SK-N-MC (cell line): ENCODE measurements around the gene PGPEP1.

Experiments used
- DNase-seq: peaks from one replicate; pipeline ENCODE4 v3.0.0-alpha.2; 2011; ENCODE audit warnings: low read depth, low spot score
- H3K27ac ChIP-seq: fragments of 200-600 bp; sonication (generic); 2 replicates; pipeline ENCODE4 v1.5.1; 2016; ENCODE audit warnings: mixed run types
- H3K36me3 ChIP-seq: fragments of 200-600 bp; sonication (generic); 2 replicates; pipeline ENCODE4 v1.6.1; 2017; ENCODE audit warnings: antibody characterized with exemption, low read length, mixed read lengths; ENCODE audit not compliant: insufficient read depth
- H3K4me3 ChIP-seq: fragments of 200-600 bp; sonication (generic); 2 replicates; pipeline ENCODE4 v1.5.1; 2016
- H3K9ac ChIP-seq: fragments of 200-600 bp; sonication (generic); 2 replicates; pipeline ENCODE4 v1.8.0; 2017; ENCODE audit warnings: mixed run types, mixed read lengths; ENCODE audit not compliant: insufficient read length
- H3K9me3 ChIP-seq: fragments of 200-600 bp; sonication (generic); 2 replicates; pipeline ENCODE4 v1.6.1; 2017; ENCODE audit warnings: low read depth, mild to moderate bottlenecking, antibody characterized with exemption, low read length, moderate library complexity, mixed read lengths
- EZH2 ChIP-seq: fragments of 200-600 bp; sonication (generic); IDR thresholded peaks from one replicate; pipeline ENCODE4 v1.6.1; 2017; ENCODE audit warnings: antibody characterized with exemption
- FOXP2 ChIP-seq: optimal IDR thresholded peaks from 2 replicates; pipeline ENCODE3; 2011; ENCODE audit warnings: mild to moderate bottlenecking, moderate library complexity; ENCODE audit not compliant: insufficient read depth; ENCODE audit errors: extremely low read length, control extremely low read depth
- POLR2AphosphoS5 ChIP-seq: IDR thresholded peaks from 2 replicates; pipeline ENCODE4 v1.6.1; 2012; ENCODE audit warnings: mild to moderate bottlenecking, low read depth, low read length, borderline replicate concordance

Gene PGPEP1

DNA sequence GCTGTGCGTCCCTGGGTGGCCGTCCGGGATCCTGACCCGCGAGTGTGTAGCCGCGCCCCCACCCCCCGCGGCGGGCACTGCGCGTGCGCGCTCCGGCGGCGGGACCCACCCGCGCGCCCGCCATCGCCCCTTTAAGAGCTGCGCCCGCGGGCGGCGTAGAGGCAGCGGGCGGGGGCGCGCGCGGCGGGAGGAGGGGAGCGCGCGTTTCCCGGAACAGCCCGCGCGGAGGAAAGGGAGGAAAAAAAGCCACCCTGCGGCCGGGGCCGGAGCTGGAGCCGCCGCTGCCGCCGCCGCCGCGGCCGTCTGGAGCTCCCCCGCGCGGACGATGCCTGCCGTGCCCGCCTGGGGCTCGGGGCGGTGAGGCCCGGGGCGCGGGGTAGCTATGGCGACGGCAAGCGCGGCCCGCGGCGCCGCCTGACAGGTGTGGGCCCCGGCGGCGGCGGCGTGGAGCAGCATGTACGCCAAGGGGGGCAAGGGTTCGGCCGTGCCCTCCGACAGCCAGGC, 78.8 kb downstream of the PGPEP1 start, which contains the start of gene SSBP4:
SSBP4 (plus strand) TSS at position 204 of the 504 bp plus-strand sequence; CDS start at position 455, 251 bp downstream.
- DNase-seq = no peak
- Histone ChIP-seq H3K4me3 (peak within 1 kb of the TSS; percentile 87), H3K27ac (peak within 1 kb of the TSS; percentile 99), H3K9ac (peak within 1 kb of the TSS; percentile 92), H3K36me3 (no peaks in the 10 kb centered on the region; the same call in 1 of the 2 replicates), H3K9me3 (no peaks in the 10 kb centered on the region)
- TF ChIP-seq POLR2AphosphoS5 (no peak), FOXP2 (no peak), EZH2 (no peak)
